Stimulated activated CD4-positive, alpha-beta T cell treated with anti-CD3 and anti-CD28 coated beads, Interleukin-4, amount 100 ng/mL, for 48 hours (primary cell): ENCODE data around the gene CD19.
"Not testable (repeated sequence)": the region's sequence is repeated elsewhere in the genome, so short reads cannot be mapped to it uniquely, and the experiment has no call there.

Source experiments
- DNase-seq, 2 donors: peaks; one replicate each; pipeline ENCODE4 v3.0.0-alpha.2; 2020; ENCODE audit warnings: low read depth in 2 of 2

The CD19 gene

GRCh38 chr16:28910086-28911031 is 21.4 kb upstream of the CD19 start:
- no peak for DNase-seq

- DNase-seq: no peak
These were observed 19.2 kb upstream of the CD19 start for GRCh38 chr16:28912558-28912957.

GRCh38 chr16:28913946-28914724 is 17.6 kb upstream of the CD19 start:
- no peak for DNase-seq

- DNase-seq: no peak
These were observed 16.6 kb upstream of the CD19 start for GRCh38 chr16:28915181-28915580.

- DNase-seq: no peak
These were observed 14.7 kb upstream of the CD19 start for GRCh38 chr16:28917095-28917494.

- no peak for DNase-seq
These were observed 13.1 kb upstream of the CD19 start for GRCh38 chr16:28918698-28919097.

- no peak for DNase-seq
These were observed 8.6 kb upstream of the CD19 start for GRCh38 chr16:28923231-28923587.

GRCh38 chr16:28923652-28924398 is 7.9 kb upstream of the CD19 start:
- no peak for DNase-seq

- DNase-seq: no peak
These were observed 7.4 kb upstream of the CD19 start for GRCh38 chr16:28924399-28924761.

GRCh38 chr16:28924762-28925385 is 6.9 kb upstream of the CD19 start, which contains the start of gene RABEP2:
Gene RABEP2, minus strand, starts transcription at chr16:28925238. Its CDS starts 75 bp downstream, at chr16:28925163.
- DNase-seq: peak; percentile 96 to 99

- peak; percentile 66 to 77 for DNase-seq
These were observed 6.2 kb upstream of the CD19 start for GRCh38 chr16:28925386-28926228.

- DNase-seq: not testable (repeated sequence)
These were observed 5.5 kb upstream of the CD19 start for GRCh38 chr16:28926284-28926683.

GRCh38 chr16:28927815-28928214 is 4.0 kb upstream of the CD19 start:
- no peak for DNase-seq

GRCh38 chr16:28930203-28930602 is 1.6 kb upstream of the CD19 start:
- DNase-seq: no peak

- no peak for DNase-seq
These were observed 1.1 kb upstream of the CD19 start for GRCh38 chr16:28930652-28931051.

- no peak for DNase-seq
These were observed 769 bp downstream of the CD19 start for GRCh38 chr16:28932339-28933141.

GRCh38 chr16:28933171-28933570 is 1.4 kb downstream of the CD19 start:
- no peak for DNase-seq

GRCh38 chr16:28935346-28935745 is 3.6 kb downstream of the CD19 start:
- no peak for DNase-seq

GRCh38 chr16:28935924-28936783 is 4.4 kb downstream of the CD19 start:
- DNase-seq: peak; percentile 76 to 94
